ENCODE data around the gene PPP1R3G.
"Not testable (repeated sequence)": the region's sequence is repeated elsewhere in the genome, so short reads cannot be mapped to it uniquely, and the experiment has no call there.

PPP1R3G gene

GRCh38 chr6:5096482-5096881 is 11.3 kb downstream of the PPP1R3G start:
- DNase-seq, result no peak

DNA sequence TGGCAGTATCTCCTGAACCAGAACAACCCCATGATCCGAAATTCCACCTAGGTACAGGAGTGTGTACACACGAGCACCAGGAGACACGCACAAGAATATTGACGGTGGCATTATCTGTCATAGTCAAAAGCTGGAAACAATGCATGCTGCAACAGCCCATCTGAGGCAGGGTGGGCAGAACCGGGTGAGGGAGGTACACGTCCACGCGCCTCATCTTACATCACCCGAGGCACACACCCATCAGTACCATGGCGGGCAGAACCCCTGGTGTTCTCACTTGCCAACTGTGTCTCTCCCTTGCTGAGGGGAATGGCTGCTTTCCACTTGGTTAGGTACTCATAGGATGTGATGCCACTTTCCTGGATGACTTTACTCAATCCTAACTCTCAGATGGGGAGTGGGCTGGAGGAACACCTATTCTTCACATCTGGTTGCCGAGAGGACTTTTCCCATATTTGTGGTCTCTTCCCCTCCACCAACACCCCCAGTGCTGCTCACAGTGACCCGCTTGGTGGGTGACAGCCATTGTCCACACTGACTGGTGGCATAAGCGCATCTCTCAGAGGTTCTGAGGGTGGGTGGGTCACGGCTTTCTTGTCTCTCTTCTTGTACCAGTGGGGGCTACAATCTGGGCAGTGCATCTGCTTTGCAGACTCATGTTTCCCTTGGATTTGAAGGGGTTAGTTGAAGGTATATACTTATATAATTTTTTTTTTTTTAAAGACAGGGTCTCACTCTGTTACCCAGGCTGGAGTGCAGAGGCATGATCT is 13.5 kb downstream of the PPP1R3G start:
- no peak for DNase-seq

- no peak for DNase-seq
These were observed 14.4 kb downstream of the PPP1R3G start for GRCh38 chr6:5099537-5099936.

DNA sequence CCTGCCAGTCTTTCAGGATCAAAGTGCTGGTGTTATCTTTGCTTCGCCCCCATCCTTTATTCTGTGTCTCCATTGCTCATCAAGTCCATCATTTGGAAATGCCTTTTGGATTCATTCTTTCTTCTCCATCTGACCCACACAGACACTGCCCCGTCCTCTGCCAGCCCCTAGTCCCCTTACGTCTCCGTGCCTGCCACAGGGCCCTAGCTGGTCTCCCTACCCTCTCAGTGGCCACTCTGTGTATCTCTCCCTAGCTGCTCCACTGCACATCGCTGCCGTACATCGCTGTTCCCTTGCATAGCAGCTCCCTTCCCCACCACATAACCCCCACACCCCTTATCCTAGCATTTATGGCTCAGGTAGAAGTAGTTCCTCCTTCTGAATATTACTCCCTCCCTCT is 15.7 kb downstream of the PPP1R3G start:
- no peak for DNase-seq

DNA sequence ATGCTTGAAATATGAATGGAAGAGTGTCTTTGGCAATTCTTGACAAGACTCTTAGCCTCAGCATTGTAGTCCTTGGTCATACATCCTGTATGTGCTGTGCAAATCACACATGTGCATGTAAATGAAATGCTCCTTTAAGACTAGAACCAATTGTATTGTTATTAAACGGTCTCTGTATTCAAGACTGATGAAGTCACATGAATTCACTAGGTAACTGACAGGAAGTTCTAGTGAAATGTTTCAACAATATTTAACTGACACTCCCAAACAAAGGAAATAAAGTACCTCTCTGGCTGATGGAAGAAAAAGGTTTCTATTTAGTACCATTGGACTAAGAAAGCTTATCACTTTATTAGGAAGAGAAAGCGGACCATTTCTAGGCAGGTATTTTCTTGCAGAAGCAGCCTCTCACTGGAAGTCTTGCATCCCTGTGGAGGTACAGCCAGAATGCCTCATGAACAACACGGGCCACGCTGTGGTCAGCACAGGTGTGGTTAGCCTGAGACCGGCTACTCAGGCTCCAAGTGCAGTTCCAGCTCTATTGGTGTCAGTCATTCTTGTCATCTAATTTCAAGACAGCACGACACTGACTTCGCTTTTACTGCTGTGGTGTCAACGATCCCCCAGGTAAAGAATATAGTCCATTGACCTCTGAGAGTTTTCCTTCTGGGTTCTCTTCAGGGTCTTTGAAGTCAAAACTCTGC is 17.3 kb downstream of the PPP1R3G start:
- no peak for DNase-seq

- no peak for DNase-seq
These were observed 18.1 kb downstream of the PPP1R3G start for GRCh38 chr6:5103250-5103649.

GRCh38 chr6:5104667-5105066 is 19.5 kb downstream of the PPP1R3G start:
- DNase-seq, result no peak

DNA sequence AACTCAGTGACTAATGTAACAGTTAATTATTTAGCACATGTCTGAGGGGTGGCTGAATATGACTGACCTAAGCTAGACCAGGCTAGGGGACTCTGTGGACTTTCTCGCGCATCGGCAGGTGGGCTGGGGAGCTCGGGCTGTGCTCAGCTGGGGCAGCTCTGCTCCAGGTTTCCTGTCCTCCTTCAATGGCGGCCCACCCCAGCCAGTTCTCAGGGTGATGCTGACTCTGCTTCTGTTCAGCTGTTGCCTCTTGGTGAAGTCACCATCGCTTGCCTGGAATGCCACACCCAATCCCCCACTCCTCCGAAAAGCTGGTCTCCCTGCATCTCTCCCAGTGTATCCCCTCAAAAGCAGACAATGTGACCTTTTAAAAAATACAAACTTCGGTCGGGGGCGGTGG is 20.0 kb downstream of the PPP1R3G start:
- no peak for DNase-seq

- no peak for DNase-seq
These were observed 22.2 kb downstream of the PPP1R3G start for GRCh38 chr6:5107341-5107740.

- no peak for DNase-seq
These were observed 22.9 kb downstream of the PPP1R3G start for GRCh38 chr6:5108068-5108467.

DNA sequence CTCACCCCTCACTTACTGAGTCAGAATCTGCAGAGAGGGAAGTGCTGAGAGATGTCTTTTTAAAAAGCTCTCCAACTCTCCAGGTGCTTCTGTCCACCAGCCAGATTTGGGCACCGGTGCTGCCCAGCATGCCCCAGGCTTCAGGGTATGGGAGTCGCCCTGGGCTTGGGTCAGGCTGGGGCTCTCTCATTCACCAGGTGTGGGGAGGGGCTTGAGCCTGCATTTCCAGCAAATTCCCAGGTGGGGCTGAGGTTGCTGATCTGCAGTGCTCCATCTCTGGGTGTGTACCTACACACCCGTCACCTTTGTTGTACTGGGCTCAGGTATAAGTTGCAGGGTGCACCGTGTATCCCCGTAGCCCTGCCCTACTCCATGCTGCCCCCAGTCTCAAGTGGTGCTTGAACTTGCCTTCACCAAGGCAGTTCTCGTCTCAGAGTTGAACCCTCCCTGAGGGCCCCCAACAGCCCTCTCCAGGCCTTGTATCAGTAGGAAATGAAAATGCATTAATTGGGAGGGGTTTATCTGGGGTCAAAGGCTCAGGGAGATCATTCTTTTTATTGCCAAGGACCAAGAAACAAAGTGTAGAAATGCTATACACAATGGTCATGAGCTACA is 23.5 kb downstream of the PPP1R3G start:
- no peak for DNase-seq

GRCh38 chr6:5109436-5109835 is 24.3 kb downstream of the PPP1R3G start:
- DNase-seq, result no peak

DNA sequence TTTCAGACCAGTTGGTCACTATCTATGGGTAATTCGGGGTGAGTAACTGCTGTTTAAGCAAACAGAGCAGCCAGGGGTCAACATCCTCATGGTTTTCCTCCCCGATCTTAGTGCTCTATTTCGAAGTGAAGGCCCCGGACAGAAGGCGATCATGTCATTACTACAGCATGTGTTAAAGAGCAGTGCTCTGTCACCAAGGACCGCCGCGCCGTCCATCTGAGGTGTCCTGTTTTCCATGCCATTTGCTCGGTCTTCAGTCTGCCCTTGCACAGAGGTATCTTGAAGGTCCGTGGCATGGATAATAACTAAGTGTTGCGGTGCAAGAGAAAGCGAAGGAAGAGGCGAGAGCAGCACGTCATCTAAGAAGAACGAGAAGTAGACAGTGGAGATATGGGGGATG is 25.1 kb downstream of the PPP1R3G start:
- no peak for DNase-seq

- DNase-seq, result no peak
These were observed 26.5 kb downstream of the PPP1R3G start for GRCh38 chr6:5111626-5112025.

DNA sequence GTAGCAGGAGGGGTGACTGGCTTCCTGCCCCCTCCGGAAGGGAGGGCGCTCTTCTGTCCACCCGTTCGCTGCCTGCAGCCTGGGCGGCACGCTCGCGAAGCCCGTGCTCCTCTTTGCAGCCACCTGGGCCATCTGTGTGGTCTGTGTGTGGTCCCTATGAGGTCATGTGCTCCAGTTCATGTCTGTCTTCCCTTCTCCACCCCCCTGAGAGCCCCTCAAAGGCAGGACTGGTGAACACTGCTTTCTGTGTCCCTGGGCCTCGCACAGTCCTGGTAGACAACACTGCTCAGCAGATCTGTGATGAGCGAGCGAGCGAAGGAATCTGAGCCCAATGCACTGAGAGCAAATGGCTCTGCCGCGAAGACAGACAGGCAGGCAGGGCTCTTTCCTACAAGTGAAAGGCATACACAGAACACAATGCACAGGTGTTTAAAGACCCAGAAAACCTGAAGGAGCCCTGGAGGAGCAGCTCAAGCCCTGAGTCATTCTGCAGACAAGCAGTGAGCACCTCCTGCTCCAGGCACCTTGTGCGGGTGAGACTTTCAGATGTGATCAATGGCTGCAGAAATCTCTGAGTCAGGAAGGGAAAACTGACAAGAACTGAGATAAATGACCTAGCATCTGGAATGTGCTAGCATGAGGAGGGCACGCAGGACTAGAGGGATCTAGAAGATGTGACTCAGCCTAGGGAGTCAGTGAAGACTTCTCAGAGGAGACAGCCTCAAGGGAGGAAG is 27.1 kb downstream of the PPP1R3G start:
- no peak for DNase-seq

DNA sequence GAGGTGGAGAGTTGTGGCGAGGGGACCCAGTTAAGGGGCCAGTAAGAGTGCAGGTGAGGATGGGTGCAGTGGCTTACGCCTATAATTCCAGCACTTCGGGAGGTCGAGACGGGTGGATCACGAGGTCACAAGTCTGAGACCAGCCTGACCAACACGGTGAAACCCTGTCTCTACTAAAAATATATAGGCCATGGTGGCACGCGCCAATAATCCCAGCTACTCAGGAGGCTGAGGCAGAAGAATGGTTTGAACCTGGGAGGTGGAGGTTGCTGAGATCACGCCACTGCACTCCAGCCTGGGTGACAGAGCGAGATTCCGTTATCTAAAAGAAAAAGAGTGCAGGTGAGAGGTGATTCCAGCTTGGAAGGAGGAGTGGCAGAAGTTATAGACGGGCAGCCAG is 28.0 kb downstream of the PPP1R3G start:
- DNase-seq, result no peak

DNA sequence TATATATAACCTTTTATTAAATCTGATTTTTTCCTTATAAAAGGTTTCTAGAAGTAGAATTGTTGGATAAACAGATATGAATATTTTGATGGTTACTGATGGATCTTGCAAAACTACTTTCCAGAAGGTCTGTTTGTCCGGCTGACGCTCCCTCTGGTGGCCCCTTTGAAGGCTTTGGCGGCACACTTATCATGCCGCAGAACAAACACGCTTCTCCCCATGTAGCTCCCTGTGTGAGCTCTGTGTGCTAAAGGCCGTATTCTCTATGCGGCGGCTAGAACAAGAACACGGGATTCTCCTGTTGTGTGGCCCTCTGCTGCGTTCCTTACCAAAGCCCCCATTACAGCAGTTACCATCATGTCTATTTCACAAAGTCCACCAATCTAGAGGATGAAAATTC is 30.0 kb downstream of the PPP1R3G start:
- DNase-seq, result no peak

DNA sequence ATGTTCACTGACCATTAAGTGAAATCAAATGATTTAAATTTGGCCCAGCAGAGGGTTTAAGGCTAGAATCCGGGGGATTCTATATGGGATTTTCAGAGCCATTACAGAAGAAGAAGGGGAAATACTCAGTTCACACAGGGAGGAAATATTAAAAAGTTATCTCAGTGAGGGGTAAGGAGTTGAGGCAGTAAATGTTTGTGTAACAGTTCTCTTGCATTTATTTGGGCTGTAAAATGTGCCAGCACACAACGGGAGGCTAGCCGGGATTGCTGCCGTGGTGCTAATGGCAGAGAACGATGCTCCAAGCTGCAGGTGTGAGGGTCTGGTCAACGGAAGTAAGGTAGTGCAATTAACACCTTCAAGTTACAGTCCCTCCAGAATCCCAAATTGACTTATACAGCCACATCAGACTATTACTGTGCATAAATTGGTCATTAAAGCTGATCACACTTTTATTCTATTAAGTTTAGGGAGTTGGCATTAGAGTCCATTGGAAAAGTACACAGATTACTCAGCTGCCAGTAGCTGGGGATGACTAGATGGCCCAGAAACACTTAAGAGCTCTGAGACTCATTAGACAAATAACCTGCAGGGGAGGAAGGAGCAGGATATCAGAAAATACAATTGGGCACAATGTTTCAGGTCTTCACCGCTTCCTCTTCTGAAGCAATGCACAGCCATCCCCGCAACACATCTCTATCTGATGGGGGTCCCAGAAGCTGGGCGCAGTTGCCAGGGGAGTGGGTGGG is 31.3 kb downstream of the PPP1R3G start:
- DNase-seq, result no peak

GRCh38 chr6:5119090-5119951 is 34.2 kb downstream of the PPP1R3G start:
- DNase-seq, result no peak

- DNase-seq, result no peak
These were observed 34.9 kb downstream of the PPP1R3G start for GRCh38 chr6:5120011-5120410.

- DNase-seq, result not testable (repeated sequence)
These were observed 35.4 kb downstream of the PPP1R3G start for GRCh38 chr6:5120543-5120942.

DNA sequence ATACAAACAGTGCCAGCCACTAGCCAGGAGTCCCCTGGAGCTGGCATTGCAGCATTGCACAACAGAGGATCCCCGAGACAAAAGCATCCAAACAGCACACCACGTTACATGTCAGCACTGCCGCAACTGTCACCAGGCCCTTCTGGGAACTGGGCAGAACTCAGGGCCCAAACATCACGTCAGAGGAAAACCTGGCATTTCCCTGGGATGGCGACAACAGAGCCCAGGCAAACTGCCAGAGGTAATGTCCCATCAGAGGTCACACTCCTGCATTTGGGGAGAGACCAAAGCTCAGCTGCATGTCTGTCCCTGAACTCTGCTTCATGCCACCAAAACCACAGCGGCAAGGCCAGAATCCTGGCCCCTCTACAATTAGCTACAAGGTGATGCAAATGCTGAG is 36.3 kb downstream of the PPP1R3G start:
- no peak for DNase-seq
